Measurements from ENCODE around the gene SSR1.
"Not testable (repeated sequence)": the region's sequence is repeated elsewhere in the genome, so short reads cannot be mapped to it uniquely, and the experiment has no call there.

SSR1 gene

DNA sequence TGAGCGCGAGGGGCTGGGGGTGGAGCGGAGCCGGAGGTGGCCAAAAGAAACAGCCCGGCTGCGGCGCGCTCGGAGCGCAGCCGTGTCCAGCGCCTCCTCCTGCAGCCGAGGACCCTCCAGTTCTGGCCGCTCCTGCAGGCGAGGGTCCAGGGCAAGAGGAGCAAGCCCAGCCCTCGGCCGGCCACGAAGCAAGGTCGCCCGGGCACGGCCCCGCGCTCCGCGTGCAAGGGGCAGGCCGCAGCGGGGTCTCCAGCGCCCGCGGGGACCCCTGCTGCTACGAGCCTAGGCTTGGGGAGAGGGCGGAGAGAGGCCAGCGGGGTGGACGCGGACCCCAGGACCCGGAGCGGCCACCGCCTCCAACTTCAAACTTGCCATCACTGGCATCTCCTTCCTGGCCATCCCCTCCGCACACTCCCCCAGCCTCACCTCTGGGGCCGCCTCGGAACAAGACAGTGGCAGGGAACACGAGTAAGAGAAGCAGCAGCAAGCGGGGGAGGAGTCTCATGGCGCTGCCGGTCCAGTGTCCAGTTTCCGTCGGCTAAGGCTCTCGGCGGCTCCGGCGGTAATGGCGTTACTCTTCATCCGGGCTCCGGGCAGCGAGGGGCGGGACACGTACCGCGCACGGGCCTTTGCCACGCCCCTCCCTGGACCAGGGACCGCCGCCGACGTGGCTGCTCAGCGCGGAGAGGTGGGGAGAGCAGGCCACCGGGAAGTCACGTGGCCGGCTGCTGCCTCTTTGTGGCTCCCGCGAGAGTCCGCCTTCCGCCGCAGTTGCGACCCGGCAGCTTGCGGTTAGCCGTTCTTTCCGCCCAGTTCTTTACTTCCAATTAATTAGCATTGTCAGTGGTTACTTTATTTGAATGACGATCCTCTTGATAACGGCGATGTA, at the start of gene SSR1:
TSS of gene SSR1 (minus strand) at position 584 of the 889 bp plus-strand sequence. CDS start at position 505, 79 bp downstream.
- DNase-seq: peak; percentile 97

- DNase-seq: not testable (repeated sequence)
Measured at GRCh38 chr6:7351916-7352315, 38.9 kb upstream of the SSR1 start.

GRCh38 chr6:7350591-7350990, 37.6 kb upstream of the SSR1 start:
- not testable (repeated sequence) for DNase-seq

DNA sequence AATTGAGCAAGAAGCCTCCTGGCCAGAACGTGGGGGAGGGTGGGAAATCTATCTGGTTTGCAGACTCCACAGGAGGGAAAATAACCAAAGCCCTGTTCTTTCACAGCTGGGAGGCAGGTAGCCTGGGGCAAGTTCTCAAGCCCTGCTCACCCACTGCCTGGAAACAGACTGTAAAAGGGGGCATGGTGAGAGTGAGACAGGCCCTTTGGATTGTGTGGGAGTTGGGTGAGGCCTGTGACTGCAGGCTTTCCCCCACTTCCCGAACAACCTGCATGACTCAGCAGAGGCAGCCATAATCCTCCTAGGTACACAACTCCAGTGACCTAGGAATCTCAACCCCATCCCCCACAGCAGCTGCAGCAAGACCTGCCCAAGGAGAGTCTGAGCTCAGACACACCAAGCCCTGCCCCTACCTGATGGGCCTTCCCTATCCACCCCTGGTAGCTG, 34.6 kb upstream of the SSR1 start:
- DNase-seq: not testable (repeated sequence)

GRCh38 chr6:7344773-7345450, 31.9 kb upstream of the SSR1 start:
- not testable (repeated sequence) for DNase-seq

- no peak for DNase-seq
Measured at GRCh38 chr6:7343546-7344475, 30.8 kb upstream of the SSR1 start.

DNA sequence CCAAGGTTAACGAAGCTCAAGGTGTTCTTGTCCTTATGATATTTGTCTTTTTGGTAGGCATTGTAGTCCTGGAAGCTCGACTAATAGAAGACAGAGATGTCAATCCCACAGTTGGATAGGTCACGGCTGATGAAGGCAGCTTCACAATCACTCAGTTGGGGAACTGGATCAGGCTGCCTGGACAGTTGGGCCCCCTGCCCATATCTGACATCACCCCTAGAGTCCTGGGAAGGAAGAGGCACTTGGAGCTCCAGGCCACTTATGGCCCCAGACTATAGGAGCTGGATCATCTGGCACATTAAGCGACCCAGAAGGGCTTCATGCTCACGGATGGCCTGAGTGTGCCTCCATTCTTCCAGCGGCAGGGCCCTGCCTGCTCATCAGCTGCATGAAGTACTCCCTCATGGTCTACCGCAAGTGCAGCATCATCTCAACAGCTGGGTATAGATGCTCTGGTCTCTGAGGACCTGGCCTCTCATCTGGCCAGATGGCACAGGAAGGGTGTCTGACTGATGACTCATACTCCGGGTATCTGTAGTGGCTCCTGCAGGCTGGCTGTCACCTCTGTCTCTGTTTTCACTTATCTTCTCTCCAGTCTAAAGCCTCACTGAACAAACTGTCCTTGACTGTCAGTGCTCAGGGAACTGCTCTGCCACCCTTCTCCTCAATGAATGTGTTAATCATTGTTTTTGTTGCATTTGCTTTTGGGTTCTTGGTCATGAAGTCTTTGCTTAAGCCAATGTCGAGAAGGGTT, 29.2 kb upstream of the SSR1 start:
- DNase-seq: peak; percentile 9

DNA sequence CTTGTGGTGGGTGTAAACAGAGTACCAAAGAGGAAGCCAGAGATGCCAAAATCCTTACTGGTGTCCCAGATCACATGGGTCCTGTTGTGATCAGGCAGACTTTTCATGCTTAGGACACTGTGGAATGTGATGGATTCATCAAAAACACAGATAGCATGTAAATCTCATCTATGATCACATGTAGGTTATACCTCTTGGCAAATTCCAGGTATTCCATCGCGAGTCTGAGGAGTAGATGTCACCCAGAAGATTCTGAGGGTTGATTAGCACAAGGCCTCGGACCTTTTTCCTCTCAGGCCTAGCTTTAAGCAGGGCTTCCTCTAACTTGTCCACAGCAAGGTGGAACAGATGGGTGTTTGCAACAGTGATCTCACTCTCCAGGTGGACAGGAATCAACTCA, 28.3 kb upstream of the SSR1 start:
- DNase-seq: no peak

- DNase-seq: not testable (repeated sequence)
Measured at GRCh38 chr6:7339007-7339732, 26.2 kb upstream of the SSR1 start.

DNA sequence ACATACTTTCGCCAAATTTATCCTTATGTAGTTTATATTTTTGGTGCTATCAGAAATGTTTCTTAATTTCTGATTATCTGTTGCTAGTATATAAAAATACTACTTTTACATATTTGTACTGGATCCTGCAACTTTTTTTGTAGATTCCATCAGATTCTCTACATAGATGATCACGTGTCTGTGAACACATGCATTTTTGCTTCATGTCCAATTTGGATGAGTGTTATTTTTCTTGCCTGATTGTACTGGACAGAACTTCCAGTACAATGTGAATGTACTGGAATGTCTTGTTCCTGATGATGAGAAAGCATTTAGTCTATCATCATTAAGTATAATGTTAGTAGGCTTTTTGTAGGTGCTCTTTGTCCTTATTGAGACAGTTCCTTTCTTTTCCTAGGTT, 25.0 kb upstream of the SSR1 start:
- no peak for DNase-seq

DNA sequence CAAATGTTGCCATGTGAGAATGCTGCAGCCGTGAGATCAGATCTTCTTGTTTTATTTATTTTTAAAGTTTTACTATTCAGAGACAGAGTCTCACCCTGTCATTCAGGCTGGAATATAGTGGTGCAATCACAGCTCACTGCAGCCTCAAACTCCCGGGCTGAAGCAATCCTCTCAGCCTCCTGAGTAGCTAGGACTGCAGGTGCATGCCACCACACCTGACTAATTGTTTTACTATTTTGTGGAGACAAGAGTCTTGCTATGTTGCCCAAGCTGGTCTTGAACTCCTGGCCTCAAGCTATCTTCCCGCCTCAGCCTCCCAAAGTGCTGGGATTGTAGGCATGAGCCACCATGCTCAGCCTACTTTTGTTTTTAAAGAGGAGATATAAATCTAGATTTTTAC, 22.5 kb upstream of the SSR1 start:
- no peak for DNase-seq

DNA sequence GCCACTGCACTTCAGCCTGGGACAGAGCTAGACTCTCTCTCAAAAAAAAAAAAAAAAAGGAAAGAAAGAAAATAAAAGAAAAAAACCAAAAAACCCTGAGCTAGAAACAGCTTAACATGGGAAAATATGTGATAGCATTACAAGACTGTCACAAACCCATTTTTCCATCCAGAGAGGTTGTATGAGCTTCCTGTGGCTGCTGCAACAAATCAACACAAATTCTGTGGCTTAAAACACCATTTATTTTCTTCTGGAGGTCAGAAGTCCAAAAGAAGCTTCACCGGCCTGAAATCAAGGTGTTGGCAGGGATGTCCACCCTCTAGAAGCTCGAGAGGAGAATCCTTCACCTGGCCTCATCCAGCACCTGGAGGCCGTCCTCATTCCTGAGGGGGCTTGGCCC, 21.7 kb upstream of the SSR1 start:
- no peak for DNase-seq

GRCh38 chr6:7332090-7332745, 19.2 kb upstream of the SSR1 start:
- no peak for DNase-seq

- DNase-seq: no peak
Measured at GRCh38 chr6:7331452-7331851, 18.5 kb upstream of the SSR1 start.

DNA sequence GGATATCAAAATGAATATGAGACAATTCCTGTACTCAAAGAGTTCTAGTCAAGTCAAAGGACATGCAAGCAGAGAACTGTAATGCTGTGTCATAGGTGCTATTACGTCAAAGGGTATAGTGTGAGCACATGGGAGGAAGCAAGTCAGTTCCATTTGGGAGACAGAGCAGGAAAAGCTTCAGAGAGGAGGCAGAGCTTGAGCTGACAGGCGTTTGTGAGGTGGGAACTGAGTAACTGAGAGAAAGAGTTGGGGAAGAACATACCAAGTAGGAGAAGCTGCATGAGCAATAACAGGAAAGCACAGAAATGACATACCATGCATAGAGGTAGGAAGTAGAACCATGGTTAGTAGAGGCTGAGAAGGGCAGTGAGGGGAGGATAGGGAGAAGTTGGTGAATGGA, 15.2 kb upstream of the SSR1 start:
- DNase-seq: no peak

DNA sequence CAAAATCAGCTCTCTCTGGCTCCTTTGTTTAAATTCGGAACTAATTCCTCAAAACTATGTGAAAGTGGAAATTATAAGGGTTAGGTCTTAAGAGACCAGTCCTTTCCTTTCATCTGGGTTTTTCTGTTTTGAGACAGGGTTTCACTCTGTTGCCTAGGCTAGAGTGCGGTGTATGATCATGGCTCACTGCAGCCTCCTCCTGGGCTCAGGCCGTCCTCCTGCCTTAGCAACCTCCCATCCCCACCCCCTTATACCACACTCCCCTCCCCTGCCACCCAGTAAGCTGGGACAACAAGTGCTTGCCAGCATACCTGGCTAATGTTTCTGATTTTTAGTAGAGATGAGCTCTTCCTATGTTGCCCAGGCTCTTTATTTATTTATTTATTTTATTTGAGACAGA, 12.8 kb upstream of the SSR1 start:
- no peak for DNase-seq

DNA sequence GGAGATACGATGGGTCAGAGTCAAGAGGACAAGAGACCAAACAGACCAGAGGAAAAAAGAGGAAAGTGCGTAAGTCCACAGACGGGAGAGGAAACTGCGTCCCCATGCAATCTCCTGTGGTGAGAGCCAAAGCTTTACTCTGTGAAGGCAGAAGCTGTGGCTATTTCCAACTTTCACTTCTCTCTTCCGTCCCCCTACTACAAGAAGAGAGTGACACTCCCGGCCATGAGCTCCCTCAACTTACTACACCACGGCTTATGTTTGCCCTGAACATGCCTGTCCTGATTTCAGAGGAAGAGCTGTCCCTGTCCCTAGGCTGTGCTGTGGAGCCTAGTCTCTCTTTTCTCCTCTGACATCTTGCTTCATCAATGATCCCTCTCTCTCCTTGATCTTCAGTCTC, 11.5 kb upstream of the SSR1 start:
- no peak for DNase-seq

GRCh38 chr6:7323074-7323473, 10.1 kb upstream of the SSR1 start:
- no peak for DNase-seq

- not testable (repeated sequence) for DNase-seq
Measured at GRCh38 chr6:7321866-7322265, 8.9 kb upstream of the SSR1 start.

GRCh38 chr6:7319406-7319805, 6.4 kb upstream of the SSR1 start:
- DNase-seq: not testable (repeated sequence)

- DNase-seq: no peak
Measured at GRCh38 chr6:7317538-7317937, 4.5 kb upstream of the SSR1 start.
